Glutamatergic neuron (in vitro differentiated cells): Measurements from ENCODE around the gene SSX2IP. TPM values are rescaled to one million over a fixed set of nuclear protein-coding genes. Genes with fewer than 3 reads are reported as not detected.
A peak's percentile ranks its signal among the peaks of the same experiment; 100 is the strongest.

Source experiments
- DNase-seq: peaks from one replicate; pipeline ENCODE4 v3.0.0; 2022
- H3K27ac Mint-ChIP-seq: one replicate; pipeline ENCODE4 v1.8.0; 2020; ENCODE audit warnings: mild to moderate bottlenecking, mixed read lengths, inconsistent platforms; ENCODE audit not compliant: unreplicated experiment
- H3K27me3 Mint-ChIP-seq: one replicate; pipeline ENCODE4 v1.8.0; 2020; ENCODE audit warnings: mild to moderate bottlenecking, moderate library complexity, mixed read lengths, inconsistent platforms; ENCODE audit not compliant: unreplicated experiment
- H3K36me3 Mint-ChIP-seq: one replicate; pipeline ENCODE4 v1.8.0; 2020; ENCODE audit warnings: mild to moderate bottlenecking, mixed read lengths, inconsistent platforms; ENCODE audit not compliant: unreplicated experiment
- H3K4me1 Mint-ChIP-seq: one replicate; pipeline ENCODE4 v1.8.0; 2020; ENCODE audit warnings: mild to moderate bottlenecking, low read depth, mixed read lengths, inconsistent platforms; ENCODE audit not compliant: unreplicated experiment
- H3K4me3 Mint-ChIP-seq: one replicate; pipeline ENCODE4 v1.8.0; 2020; ENCODE audit warnings: mild to moderate bottlenecking, mixed read lengths, inconsistent platforms; ENCODE audit not compliant: unreplicated experiment
- H3K9me3 Mint-ChIP-seq: one replicate; pipeline ENCODE4 v1.8.0; 2020; ENCODE audit warnings: mild to moderate bottlenecking, moderate library complexity, mixed read lengths, inconsistent platforms; ENCODE audit not compliant: unreplicated experiment
- long read RNA-seq: library from polyadenylated mRNA; unstranded; transcript quantifications from one replicate; pipeline ENCODE4 v2.0.0, GENCODE V29; 2020; ENCODE audit not compliant: unreplicated experiment
- total RNA-seq: library from RNA; stranded (reverse); fragmentation: NEBNext Ultra II Directional; extraction: Animal tissue kit (Norgen Biotek cat#: 25700); gene quantifications from one replicate; pipeline ENCODE4 v1.2.1, GENCODE V29; 2021; ENCODE audit not compliant: unreplicated experiment
- TF ChIP-seq, protein P1 (sequence below): fragments of 200-600 bp; sonication (generic); IDR thresholded peaks from one replicate; pipeline ENCODE4 v1.5.0; 2021; ENCODE audit not compliant: partially characterized antibody, unreplicated experiment

The SSX2IP gene, protein sequence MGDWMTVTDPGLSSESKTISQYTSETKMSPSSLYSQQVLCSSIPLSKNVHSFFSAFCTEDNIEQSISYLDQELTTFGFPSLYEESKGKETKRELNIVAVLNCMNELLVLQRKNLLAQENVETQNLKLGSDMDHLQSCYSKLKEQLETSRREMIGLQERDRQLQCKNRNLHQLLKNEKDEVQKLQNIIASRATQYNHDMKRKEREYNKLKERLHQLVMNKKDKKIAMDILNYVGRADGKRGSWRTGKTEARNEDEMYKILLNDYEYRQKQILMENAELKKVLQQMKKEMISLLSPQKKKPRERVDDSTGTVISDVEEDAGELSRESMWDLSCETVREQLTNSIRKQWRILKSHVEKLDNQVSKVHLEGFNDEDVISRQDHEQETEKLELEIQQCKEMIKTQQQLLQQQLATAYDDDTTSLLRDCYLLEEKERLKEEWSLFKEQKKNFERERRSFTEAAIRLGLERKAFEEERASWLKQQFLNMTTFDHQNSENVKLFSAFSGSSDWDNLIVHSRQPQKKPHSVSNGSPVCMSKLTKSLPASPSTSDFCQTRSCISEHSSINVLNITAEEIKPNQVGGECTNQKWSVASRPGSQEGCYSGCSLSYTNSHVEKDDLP
- total RNA-seq = 16.0 TPM
- long read RNA-seq, full-length matches to known transcripts = 2 of 3 reads
- long read RNA-seq, partial matches to known transcripts = 0 of 3 reads
- long read RNA-seq, other reads (novel, unspliced or antisense) = 1 of 3 reads

DNA sequence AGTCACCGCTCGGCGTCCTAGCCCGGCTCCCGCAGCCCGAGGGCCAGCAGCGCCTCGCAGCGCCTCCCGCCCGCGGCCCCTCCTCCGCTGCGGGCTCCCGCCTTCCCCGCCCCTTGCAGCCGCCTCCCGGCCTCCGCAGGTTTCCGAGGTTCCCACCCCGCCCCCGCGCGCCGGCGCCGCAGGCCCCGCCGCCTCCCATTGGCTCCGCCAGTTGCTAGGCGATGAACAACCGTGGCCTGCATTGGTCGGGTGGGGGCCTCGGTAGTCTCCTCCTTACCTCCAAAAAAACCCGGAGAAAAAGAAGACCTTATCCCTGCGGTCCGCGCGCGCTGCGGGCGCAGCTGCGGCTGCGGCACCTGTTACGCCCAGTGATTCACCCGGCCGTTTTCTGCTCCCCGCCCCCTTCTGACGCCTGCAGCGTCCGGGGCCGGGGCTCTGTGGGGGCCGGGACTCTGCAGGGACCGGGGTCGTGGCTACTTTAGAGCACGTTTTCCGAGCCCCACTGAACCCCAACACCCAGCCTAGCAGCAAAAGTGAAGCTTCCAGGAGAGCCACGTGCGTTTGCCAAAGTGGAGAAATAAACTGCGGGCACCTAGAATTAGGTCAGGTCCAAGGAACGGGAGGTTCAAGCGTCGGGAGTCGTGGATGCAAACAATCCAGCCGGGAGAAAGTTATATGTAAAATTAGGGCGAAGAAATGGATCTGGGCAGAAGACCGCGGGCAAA is at the start of gene SSX2IP:
TSS of gene SSX2IP (minus strand) at position 65 of the 725 bp plus-strand sequence. CDS start 19,242 bp downstream, outside the sequence.
- peaks cover 31% of the 10 kb centered on the region for H3K4me1 Mint-ChIP-seq
- peak within 1 kb of the TSS; percentile 98 for H3K4me3 Mint-ChIP-seq
- peaks cover 2% of the 10 kb centered on the region for H3K9me3 Mint-ChIP-seq
- H3K27me3 Mint-ChIP-seq = peaks cover 4% of the 10 kb centered on the region
- H3K27ac Mint-ChIP-seq = peak within 1 kb of the TSS; percentile 89
- DNase-seq = peak; percentile 100
- no peaks in the 10 kb centered on the region for H3K36me3 Mint-ChIP-seq
- TF ChIP-seq, protein P1, sequence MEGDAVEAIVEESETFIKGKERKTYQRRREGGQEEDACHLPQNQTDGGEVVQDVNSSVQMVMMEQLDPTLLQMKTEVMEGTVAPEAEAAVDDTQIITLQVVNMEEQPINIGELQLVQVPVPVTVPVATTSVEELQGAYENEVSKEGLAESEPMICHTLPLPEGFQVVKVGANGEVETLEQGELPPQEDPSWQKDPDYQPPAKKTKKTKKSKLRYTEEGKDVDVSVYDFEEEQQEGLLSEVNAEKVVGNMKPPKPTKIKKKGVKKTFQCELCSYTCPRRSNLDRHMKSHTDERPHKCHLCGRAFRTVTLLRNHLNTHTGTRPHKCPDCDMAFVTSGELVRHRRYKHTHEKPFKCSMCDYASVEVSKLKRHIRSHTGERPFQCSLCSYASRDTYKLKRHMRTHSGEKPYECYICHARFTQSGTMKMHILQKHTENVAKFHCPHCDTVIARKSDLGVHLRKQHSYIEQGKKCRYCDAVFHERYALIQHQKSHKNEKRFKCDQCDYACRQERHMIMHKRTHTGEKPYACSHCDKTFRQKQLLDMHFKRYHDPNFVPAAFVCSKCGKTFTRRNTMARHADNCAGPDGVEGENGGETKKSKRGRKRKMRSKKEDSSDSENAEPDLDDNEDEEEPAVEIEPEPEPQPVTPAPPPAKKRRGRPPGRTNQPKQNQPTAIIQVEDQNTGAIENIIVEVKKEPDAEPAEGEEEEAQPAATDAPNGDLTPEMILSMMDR = no peak

DNA sequence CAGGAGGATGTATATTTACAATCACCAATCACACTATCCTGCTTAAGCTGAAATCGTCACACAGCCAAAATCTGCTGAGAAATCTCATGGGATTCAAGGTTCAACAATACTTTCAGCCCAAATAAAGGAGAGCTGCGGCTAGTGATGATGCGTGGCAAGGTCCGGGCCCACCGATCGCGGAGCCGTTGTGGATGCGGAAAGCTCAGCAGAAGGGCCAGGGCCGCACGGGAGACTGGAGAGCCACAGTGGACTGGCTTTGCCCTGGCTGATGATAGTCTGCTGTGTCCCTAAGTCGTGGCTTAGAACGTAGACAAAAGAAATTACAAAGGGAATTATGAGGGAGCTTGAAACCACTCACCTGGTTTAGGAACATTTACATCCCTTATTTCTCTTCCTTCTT is 48.0 kb upstream of the SSX2IP start:
- Mint-ChIP-seq H3K36me3 (no peaks in the 10 kb centered on the region), H3K4me3 (no peak overlapping the region), H3K9me3 (no peaks in the 10 kb centered on the region), H3K27me3 (peaks cover 3% of the 10 kb centered on the region), H3K4me1 (peaks cover 3% of the 10 kb centered on the region), H3K27ac (no peak overlapping the region)
- no peak for DNase-seq
- TF ChIP-seq, protein P1 = no peak

DNA sequence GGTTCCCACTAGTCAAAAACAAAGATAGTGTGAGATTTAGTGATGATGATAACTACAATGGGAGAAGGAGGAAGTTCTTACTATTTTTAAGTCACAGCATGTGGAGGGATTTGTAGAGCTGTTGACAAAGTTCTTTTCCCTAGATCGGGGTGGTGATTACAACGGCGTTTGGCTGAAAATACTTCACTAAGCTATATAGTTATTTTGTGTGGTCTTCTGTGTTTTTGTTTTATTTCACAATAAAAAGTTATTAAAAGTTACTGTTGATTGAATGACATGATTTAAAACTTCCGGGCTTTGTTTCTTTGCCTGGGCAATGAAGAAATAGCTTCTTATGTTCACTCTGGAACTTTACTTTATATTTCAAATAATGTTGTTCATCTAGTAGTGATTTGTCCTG is 47.3 kb upstream of the SSX2IP start:
- H3K27me3 Mint-ChIP-seq = peaks cover 3% of the 10 kb centered on the region
- no peak for DNase-seq
- no peak overlapping the region for H3K27ac Mint-ChIP-seq
- peaks cover 3% of the 10 kb centered on the region for H3K4me1 Mint-ChIP-seq
- no peaks in the 10 kb centered on the region for H3K36me3 Mint-ChIP-seq
- TF ChIP-seq, protein P1 = no peak
- no peaks in the 10 kb centered on the region for H3K9me3 Mint-ChIP-seq
- H3K4me3 Mint-ChIP-seq = no peak overlapping the region

DNA sequence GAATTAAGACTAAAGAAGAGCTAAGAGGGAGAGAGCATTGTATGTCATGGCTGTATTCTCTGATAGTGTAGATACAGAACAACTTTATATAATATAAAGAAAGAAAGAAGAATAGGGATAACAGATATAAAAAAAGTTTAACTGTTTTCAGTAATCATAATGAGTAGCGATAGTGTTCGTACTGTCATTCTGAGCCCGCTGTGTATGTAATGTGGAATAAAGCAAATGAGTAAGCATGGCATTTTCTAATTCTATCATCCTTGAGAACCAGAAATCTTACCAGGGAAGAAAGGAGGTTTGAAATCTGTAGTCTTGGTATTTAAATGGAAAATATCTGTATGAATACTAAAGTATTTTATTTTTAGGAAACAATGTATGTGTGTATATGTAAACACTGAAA is 46.7 kb upstream of the SSX2IP start:
- H3K36me3 Mint-ChIP-seq = no peaks in the 10 kb centered on the region
- no peaks in the 10 kb centered on the region for H3K9me3 Mint-ChIP-seq
- H3K27me3 Mint-ChIP-seq = no peaks in the 10 kb centered on the region
- no peak for DNase-seq
- TF ChIP-seq, protein P1 = no peak
- H3K27ac Mint-ChIP-seq = no peak overlapping the region
- H3K4me3 Mint-ChIP-seq = no peak overlapping the region
- H3K4me1 Mint-ChIP-seq = peaks cover 3% of the 10 kb centered on the region
